GM19467 (cell line): ENCODE results near the gene PM20D2.
"Not testable (repeated sequence)": the region's sequence is repeated elsewhere in the genome, so short reads cannot be mapped to it uniquely, and the experiment has no call there.

Experiments used
- ATAC-seq: cut with Tn5 transposase; IDR thresholded peaks from one replicate; pipeline ENCODE4 v1.9.1; 2021; ENCODE audit warnings: mild to moderate bottlenecking, moderate library complexity; ENCODE audit not compliant: unreplicated experiment

The PM20D2 gene

GRCh38 chr6:89145956-89146717 lies at the start of gene PM20D2:
Gene PM20D2 (plus strand): TSS chr6:89146055. CDS start chr6:89146145, 90 bp downstream.
- peak; percentile 53 for ATAC-seq

GRCh38 chr6:89098461-89098860 lies 47.4 kb upstream of the PM20D2 start:
- no peak for ATAC-seq

GRCh38 chr6:89100114-89100513 lies 45.7 kb upstream of the PM20D2 start:
- no peak for ATAC-seq

- no peak for ATAC-seq
Observed at GRCh38 chr6:89110284-89110683, 35.6 kb upstream of the PM20D2 start.

GRCh38 chr6:89111933-89112332 lies 33.9 kb upstream of the PM20D2 start:
- no peak for ATAC-seq

- ATAC-seq, result no peak
Observed at GRCh38 chr6:89116702-89117101, 29.2 kb upstream of the PM20D2 start.

- ATAC-seq, result peak; percentile 77
Observed at GRCh38 chr6:89117211-89118108, 28.4 kb upstream of the PM20D2 start, which contains the start of gene SRSF12. Gene SRSF12 (minus strand): TSS chr6:89118071. CDS start chr6:89117887, 184 bp downstream.

GRCh38 chr6:89118931-89119330 lies 26.9 kb upstream of the PM20D2 start:
- ATAC-seq, result no peak

- no peak for ATAC-seq
Observed at GRCh38 chr6:89120371-89120770, 25.5 kb upstream of the PM20D2 start.

- ATAC-seq, result no peak
Observed at GRCh38 chr6:89121934-89122333, 23.9 kb upstream of the PM20D2 start.

GRCh38 chr6:89122625-89123024 lies 23.2 kb upstream of the PM20D2 start:
- ATAC-seq, result no peak

GRCh38 chr6:89128256-89128671 lies 17.6 kb upstream of the PM20D2 start:
- ATAC-seq, result not testable (repeated sequence)

- no peak for ATAC-seq
Observed at GRCh38 chr6:89131599-89131998, 14.3 kb upstream of the PM20D2 start.

- ATAC-seq, result no peak
Observed at GRCh38 chr6:89132057-89132456, 13.8 kb upstream of the PM20D2 start.

- ATAC-seq, result no peak
Observed at GRCh38 chr6:89133981-89134380, 11.9 kb upstream of the PM20D2 start.

GRCh38 chr6:89134723-89135122 lies 11.1 kb upstream of the PM20D2 start:
- ATAC-seq, result no peak

- no peak for ATAC-seq
Observed at GRCh38 chr6:89138173-89138572, 7.7 kb upstream of the PM20D2 start.

GRCh38 chr6:89139509-89140346 lies 6.1 kb upstream of the PM20D2 start:
- no peak for ATAC-seq

GRCh38 chr6:89140347-89141156 lies 5.3 kb upstream of the PM20D2 start:
- ATAC-seq, result no peak

GRCh38 chr6:89144354-89144906 lies 1.4 kb upstream of the PM20D2 start:
- peak; percentile 54 for ATAC-seq
